K562 (cell line): Measurements from ENCODE around the gene CYP17A1. TPM values are rescaled to one million over a fixed set of nuclear protein-coding genes. Genes with fewer than 3 reads are reported as not detected.

Experiments
- ATAC-seq: fragments of 200-7000 bp; cut with Tn5 transposase; 3 replicates; pipeline ENCODE4 v1.9.1; 2020; ENCODE audit warnings: moderate library complexity
- BruUV-seq: library from RNA; stranded (reverse); fragments of 400-500 nt; replicated peaks from 2 replicates; lab custom pipeline; 2021; lab: Mats Ljungman, UMichigan
- CTCF ChIA-PET: fragments of 300-600 bp; formaldehyde crosslinking; extraction: SDS; loops from one replicate; lab custom pipeline; 2021; ENCODE audit warnings: low intra/inter-chr PET ratio; lab: Yijun Ruan, JAX
- POLR2A ChIA-PET: fragments of 300-600, 350-650 bp; sonication (Branson Sonifier 250); formaldehyde crosslinking; extraction: SDS; loops from one replicate; lab custom pipeline; 2021; ENCODE audit warnings: antibody characterized with exemption, inconsistent platforms; lab: Yijun Ruan, JAX
- DNase-seq, 4 experiments: peaks; one replicate each; pipeline versions ENCODE4 v3.0.0 to v3.0.0-alpha.2; 2011 to 2018; ENCODE audit warnings: low spot score in 3 of 4, mixed read lengths in 3 of 4; ENCODE audit errors: extremely low read depth in 1 of 4
- FAIRE-seq: peaks from 2 replicates; lab custom pipeline; 2011; peaks lifted over from hg19 to GRCh38; lab: Jason Lieb, UNC
- H2AFZ ChIP-seq: 2 replicates; pipeline ENCODE4 v1.6.0; 2011; ENCODE audit warnings: low read depth, low read length, control low read depth, inconsistent platforms
- H3K27ac ChIP-seq: fragments of 200-600 bp; 3 replicates; pipeline ENCODE4 v1.8.0; 2011; ENCODE audit warnings: low read depth, mild to moderate bottlenecking, control low read depth, inconsistent platforms, low read length, moderate library complexity, mixed read lengths; ENCODE audit errors: extremely low read depth
- H3K27me3 ChIP-seq, 2 experiments: fragments of 300-600 bp in 1 of 2; 2 replicates in 1 of 2; 3 replicates in 1 of 2; pipeline versions ENCODE4 v1.6.0 to v1.8.0; 2011; ENCODE audit warnings: inconsistent platforms in 2 of 2, low read length in 2 of 2, mild to moderate bottlenecking in 1 of 2, mixed read lengths in 1 of 2, moderate library complexity in 1 of 2; ENCODE audit not compliant: control insufficient read depth in 2 of 2, insufficient read depth in 2 of 2
- H3K36me3 ChIP-seq: fragments of 300-600 bp; 3 replicates; pipeline ENCODE4 v1.8.0; 2011; ENCODE audit warnings: mild to moderate bottlenecking, low read length, inconsistent platforms; ENCODE audit not compliant: control insufficient read depth, insufficient read depth
- H3K4me1 ChIP-seq, 2 experiments: fragments of 200-600 bp in 1 of 2; replicated peaks in 1 of 2; 2 replicates in 1 of 2; 3 replicates in 1 of 2; pipeline versions ENCODE4 v1.5.1 to v1.8.0; 2011; ENCODE audit warnings: inconsistent platforms in 2 of 2, low read length in 2 of 2, mild to moderate bottlenecking in 1 of 2, mixed read lengths in 1 of 2, moderate library complexity in 1 of 2; ENCODE audit not compliant: control insufficient read depth in 2 of 2, insufficient read depth in 2 of 2
- H3K4me2 ChIP-seq: 2 replicates; pipeline ENCODE4 v1.6.1; 2011; ENCODE audit warnings: low read length, control low read depth, inconsistent platforms, mixed read lengths; ENCODE audit not compliant: insufficient read depth
- H3K4me3 ChIP-seq: fragments of 200-600 bp; sonication (generic), shearing (Covaris generic); 2 replicates; pipeline ENCODE4 v1.5.1; 2016; ENCODE audit warnings: control low read depth, inconsistent platforms
- H3K79me2 ChIP-seq: fragments of 200-600 bp; 3 replicates; pipeline ENCODE4 v1.8.0; 2011; ENCODE audit warnings: low read length, inconsistent platforms; ENCODE audit not compliant: control insufficient read depth, insufficient read depth
- H3K9ac ChIP-seq, 2 experiments: 2 replicates each; pipeline versions ENCODE4 v1.6.0 to v1.6.1; 2011; ENCODE audit warnings: low read depth in 2 of 2, low read length in 2 of 2, control low read depth in 1 of 2, inconsistent platforms in 1 of 2, mild to moderate bottlenecking in 1 of 2, mixed read lengths in 1 of 2; ENCODE audit not compliant: insufficient read depth in 1 of 2
- H3K9me1 ChIP-seq: one replicate; pipeline ENCODE4 v1.6.0; 2011; ENCODE audit warnings: inconsistent platforms, mild to moderate bottlenecking, low read length, moderate library complexity; ENCODE audit not compliant: control insufficient read depth, insufficient read depth
- H3K9me3 ChIP-seq: replicated peaks from 2 replicates; pipeline ENCODE4 v1.5.1; 2011; ENCODE audit warnings: low read depth, low read length, inconsistent platforms; ENCODE audit not compliant: control insufficient read depth, insufficient read depth
- H4K20me1 ChIP-seq: replicated peaks from 2 replicates; pipeline ENCODE4 v1.6.1; 2011; ENCODE audit warnings: low read length, inconsistent platforms, mixed read lengths; ENCODE audit not compliant: control insufficient read depth, insufficient read depth
- CEBPG ChIP-seq, 3 experiments: fragments of 200-800 bp in 1 of 3; sonication (Bioruptor generic) in 1 of 3; sonication (generic) in 1 of 3; formaldehyde crosslinking in 1 of 3; IDR thresholded peaks in 2 of 3; conservative IDR thresholded peaks in 1 of 3; 2 replicates each; pipeline versions ENCODE4 v1.6.1 to v1.8.0; 2016 to 2022; ENCODE audit warnings: missing compliant biosample characterization in 2 of 3, missing genetic modification characterization in 2 of 3, mild to moderate bottlenecking in 1 of 3, missing genetic modification reagents in 1 of 3
- HDAC8 ChIP-seq: fragments of 450-650 bp; IDR thresholded peaks from 2 replicates; pipeline ENCODE4 v1.6.1; 2016; ENCODE audit warnings: mild to moderate bottlenecking, missing genetic modification characterization, moderate library complexity, missing compliant biosample characterization
- MTA2 ChIP-seq: fragments of 450-650 bp; IDR thresholded peaks from 2 replicates; pipeline ENCODE4 v1.6.1; 2016; ENCODE audit warnings: low read depth
- SAFB ChIP-seq: fragments of 200-400 bp; formaldehyde crosslinking; IDR thresholded peaks from 2 replicates; pipeline ENCODE4 v1.6.1; 2017; ENCODE audit warnings: low read depth, low read length, borderline replicate concordance
- TGIF2 ChIP-seq: sonication (generic); formaldehyde crosslinking; IDR thresholded peaks from 2 replicates; pipeline ENCODE4 v1.8.1; 2022; ENCODE audit warnings: mild to moderate bottlenecking, missing genetic modification reagents, moderate library complexity
- TRIM24 ChIP-seq, 2 experiments: fragments of 450-650 bp; IDR thresholded peaks; 2 replicates each; pipeline ENCODE4 v1.6.1; 2016
- ZSCAN32 ChIP-seq: fragments of 450-650 bp; formaldehyde crosslinking; IDR thresholded peaks from 2 replicates; pipeline ENCODE4 v1.4.0; 2020; ENCODE audit warnings: mild to moderate bottlenecking, moderate library complexity
- WGBS: fragments of 100-300 bp; shearing (Covaris generic); methylation state at CpG from one replicate; pipeline ENCODE4 v1.1.6; 2016; ENCODE audit warnings: low coverage, mixed read lengths; ENCODE audit not compliant: insufficient coverage; ENCODE audit errors: missing lambda C conversion rate; 5-methylcytosine and 5-hydroxymethylcytosine counted together
- in situ Hi-C: fragments of 300-500 bp; cut with MboI; formaldehyde crosslinking; loops from 4 replicates; pipeline ENCODE4 v1.15.0; 2018; ENCODE audit warnings: inconsistent platforms, mixed read lengths
- intact Hi-C: fragments of 100-400 bp; cut with micrococcal nuclease; formaldehyde crosslinking; loops from 2 replicates; pipeline ENCODE4 v1.14.2; 2022
- polyA plus RNA-seq, 8 experiments: library from polyadenylated mRNA; depleted of rRNA in 4 of 8; stranded (reverse) in 5 of 8; unstranded in 3 of 8; fragments of >200 nt; fragmentation: Nextera tagmentation in 2 of 8; fragmentation: Illumina TruSeq in 1 of 8; extraction: Ambion mirVana in 2 of 8; extraction: Trizol in 1 of 8; gene quantifications; 2 replicates each; pipeline versions ENCODE4 v1.2.1 to v1.2.3, GENCODE V29; 2011 to 2014; ENCODE audit warnings: inconsistent platforms in 1 of 8, missing spikeins in 1 of 8
- total RNA-seq, 7 experiments: library from RNA; depleted of rRNA in 6 of 7; stranded (reverse); fragments of >200 nt in 6 of 7; fragmentation: Illumina TruSeq in 2 of 7; extraction: Trizol in 2 of 7; gene quantifications; 2 replicates each; pipeline versions ENCODE4 v1.2.1 to v1.2.3, GENCODE V29; 2011 to 2021; ENCODE audit warnings: low replicate concordance in 1 of 7
- TF ChIP-seq, protein P1 (sequence below): fragments of 450-650 bp; formaldehyde crosslinking; IDR thresholded peaks from 2 replicates; pipeline ENCODE4 v1.4.0; 2020; ENCODE audit warnings: mild to moderate bottlenecking, moderate library complexity
- TF ChIP-seq, protein P2 (sequence below): sonication (generic); formaldehyde crosslinking; IDR thresholded peaks from 2 replicates; pipeline ENCODE4 v1.8.0; 2022; ENCODE audit warnings: mild to moderate bottlenecking, missing genetic modification reagents, borderline replicate concordance
- TF ChIP-seq, protein P3 (sequence below): fragments of 200-800 bp; sonication (Bioruptor generic); IDR thresholded peaks from 2 replicates; pipeline ENCODE4 v1.6.1; 2017; ENCODE audit warnings: missing genetic modification characterization, missing compliant biosample characterization
- TF ChIP-seq, protein P4 (sequence below): fragments of 150-350 bp; IDR thresholded peaks from 2 replicates; pipeline ENCODE4 v1.6.1; 2014; ENCODE audit warnings: low read depth, mild to moderate bottlenecking, low read length, borderline replicate concordance

The CYP17A1 gene
- total and polyA plus RNA-seq, 9 of the 15 experiments (the other 6 are each of a cell fraction or from before 2014, with no cell fraction given), result 2.3 TPM; not detected in 8

DNA sequence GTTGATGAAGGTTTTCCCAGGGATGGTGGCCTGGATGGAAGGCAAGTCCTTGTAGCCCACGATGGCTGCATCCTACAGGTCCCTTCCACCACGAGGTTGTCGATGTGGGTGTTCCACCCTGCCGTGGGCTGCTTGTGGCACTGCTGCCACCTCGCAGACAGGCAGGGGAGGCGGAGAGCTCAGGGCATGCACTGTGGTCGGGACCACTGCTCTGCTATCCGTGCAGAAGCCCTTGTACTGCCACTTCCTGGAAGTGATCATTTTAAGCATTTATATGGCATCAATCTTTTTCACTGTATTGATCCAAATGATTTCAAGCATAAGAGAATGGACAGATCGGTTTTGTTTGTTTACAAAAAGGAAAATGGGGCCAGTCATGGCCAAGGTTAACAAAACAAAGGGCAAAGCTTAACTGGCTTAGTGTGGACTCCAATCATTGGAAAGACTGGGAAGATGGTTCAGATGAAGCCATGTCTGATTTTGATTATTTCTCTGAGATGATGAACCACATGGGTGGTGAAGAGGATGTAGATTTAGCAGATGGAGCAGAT, 8.2 kb upstream of the CYP17A1 start:
- ATAC-seq, result no peak
- Histone ChIP-seq H3K9me3 (no peaks in the 10 kb centered on the region), H4K20me1 (no peaks in the 10 kb centered on the region), H3K36me3 (no peaks in the 10 kb centered on the region), H3K4me3 (no peak overlapping the region), H3K27me3 (no peaks in the 10 kb centered on the region), H3K9ac (no peak overlapping the region), H3K4me2 (no peak overlapping the region), H3K9me1 (no peaks in the 10 kb centered on the region), H3K4me1 (no peaks in the 10 kb centered on the region; a peak in 1 of 5 replicates), H3K27ac (no peak overlapping the region), H2AFZ (no peak overlapping the region), H3K79me2 (no peaks in the 10 kb centered on the region)
- no peak for FAIRE-seq
- DNase-seq, result no peak
- 12% methylated on average over 9 of the region's 9 CpGs for WGBS
- in situ Hi-C loops, result no loop called here
- intact Hi-C loops, result no loop called here
- TF ChIP-seq, protein P1, sequence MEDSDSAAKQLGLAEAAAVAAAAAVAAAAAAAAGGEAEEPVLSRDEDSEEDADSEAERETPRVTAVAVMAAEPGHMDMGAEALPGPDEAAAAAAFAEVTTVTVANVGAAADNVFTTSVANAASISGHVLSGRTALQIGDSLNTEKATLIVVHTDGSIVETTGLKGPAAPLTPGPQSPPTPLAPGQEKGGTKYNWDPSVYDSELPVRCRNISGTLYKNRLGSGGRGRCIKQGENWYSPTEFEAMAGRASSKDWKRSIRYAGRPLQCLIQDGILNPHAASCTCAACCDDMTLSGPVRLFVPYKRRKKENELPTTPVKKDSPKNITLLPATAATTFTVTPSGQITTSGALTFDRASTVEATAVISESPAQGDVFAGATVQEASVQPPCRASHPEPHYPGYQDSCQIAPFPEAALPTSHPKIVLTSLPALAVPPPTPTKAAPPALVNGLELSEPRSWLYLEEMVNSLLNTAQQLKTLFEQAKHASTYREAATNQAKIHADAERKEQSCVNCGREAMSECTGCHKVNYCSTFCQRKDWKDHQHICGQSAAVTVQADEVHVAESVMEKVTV (CRISPR knock-in tag), result no peak
- TF ChIP-seq SAFB (no peak), TRIM24 (IDR thresholded peaks at IDR 0.05) (no peak), TGIF2 (CRISPR knock-in tag) (no peak), MTA2 (no peak), HDAC8 (tag) (no peak), ZSCAN32 (CRISPR knock-in tag) (no peak), CEBPG (CRISPR knock-in tag; IDR thresholded peaks at IDR 0.05) (no peak), CEBPG (tag; conservative IDR thresholded peaks at IDR 0.05 in 1 of 2, IDR thresholded peaks at IDR 0.05 in 1 of 2) (no peak)
- TF ChIP-seq, protein P2, sequence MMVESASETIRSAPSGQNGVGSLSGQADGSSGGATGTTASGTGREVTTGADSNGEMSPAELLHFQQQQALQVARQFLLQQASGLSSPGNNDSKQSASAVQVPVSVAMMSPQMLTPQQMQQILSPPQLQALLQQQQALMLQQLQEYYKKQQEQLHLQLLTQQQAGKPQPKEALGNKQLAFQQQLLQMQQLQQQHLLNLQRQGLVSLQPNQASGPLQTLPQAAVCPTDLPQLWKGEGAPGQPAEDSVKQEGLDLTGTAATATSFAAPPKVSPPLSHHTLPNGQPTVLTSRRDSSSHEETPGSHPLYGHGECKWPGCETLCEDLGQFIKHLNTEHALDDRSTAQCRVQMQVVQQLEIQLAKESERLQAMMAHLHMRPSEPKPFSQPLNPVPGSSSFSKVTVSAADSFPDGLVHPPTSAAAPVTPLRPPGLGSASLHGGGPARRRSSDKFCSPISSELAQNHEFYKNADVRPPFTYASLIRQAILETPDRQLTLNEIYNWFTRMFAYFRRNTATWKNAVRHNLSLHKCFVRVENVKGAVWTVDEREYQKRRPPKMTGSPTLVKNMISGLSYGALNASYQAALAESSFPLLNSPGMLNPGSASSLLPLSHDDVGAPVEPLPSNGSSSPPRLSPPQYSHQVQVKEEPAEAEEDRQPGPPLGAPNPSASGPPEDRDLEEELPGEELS, result no peak
- TF ChIP-seq, protein P3, sequence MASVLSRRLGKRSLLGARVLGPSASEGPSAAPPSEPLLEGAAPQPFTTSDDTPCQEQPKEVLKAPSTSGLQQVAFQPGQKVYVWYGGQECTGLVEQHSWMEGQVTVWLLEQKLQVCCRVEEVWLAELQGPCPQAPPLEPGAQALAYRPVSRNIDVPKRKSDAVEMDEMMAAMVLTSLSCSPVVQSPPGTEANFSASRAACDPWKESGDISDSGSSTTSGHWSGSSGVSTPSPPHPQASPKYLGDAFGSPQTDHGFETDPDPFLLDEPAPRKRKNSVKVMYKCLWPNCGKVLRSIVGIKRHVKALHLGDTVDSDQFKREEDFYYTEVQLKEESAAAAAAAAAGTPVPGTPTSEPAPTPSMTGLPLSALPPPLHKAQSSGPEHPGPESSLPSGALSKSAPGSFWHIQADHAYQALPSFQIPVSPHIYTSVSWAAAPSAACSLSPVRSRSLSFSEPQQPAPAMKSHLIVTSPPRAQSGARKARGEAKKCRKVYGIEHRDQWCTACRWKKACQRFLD, result no peak
- TF ChIP-seq, protein P4, sequence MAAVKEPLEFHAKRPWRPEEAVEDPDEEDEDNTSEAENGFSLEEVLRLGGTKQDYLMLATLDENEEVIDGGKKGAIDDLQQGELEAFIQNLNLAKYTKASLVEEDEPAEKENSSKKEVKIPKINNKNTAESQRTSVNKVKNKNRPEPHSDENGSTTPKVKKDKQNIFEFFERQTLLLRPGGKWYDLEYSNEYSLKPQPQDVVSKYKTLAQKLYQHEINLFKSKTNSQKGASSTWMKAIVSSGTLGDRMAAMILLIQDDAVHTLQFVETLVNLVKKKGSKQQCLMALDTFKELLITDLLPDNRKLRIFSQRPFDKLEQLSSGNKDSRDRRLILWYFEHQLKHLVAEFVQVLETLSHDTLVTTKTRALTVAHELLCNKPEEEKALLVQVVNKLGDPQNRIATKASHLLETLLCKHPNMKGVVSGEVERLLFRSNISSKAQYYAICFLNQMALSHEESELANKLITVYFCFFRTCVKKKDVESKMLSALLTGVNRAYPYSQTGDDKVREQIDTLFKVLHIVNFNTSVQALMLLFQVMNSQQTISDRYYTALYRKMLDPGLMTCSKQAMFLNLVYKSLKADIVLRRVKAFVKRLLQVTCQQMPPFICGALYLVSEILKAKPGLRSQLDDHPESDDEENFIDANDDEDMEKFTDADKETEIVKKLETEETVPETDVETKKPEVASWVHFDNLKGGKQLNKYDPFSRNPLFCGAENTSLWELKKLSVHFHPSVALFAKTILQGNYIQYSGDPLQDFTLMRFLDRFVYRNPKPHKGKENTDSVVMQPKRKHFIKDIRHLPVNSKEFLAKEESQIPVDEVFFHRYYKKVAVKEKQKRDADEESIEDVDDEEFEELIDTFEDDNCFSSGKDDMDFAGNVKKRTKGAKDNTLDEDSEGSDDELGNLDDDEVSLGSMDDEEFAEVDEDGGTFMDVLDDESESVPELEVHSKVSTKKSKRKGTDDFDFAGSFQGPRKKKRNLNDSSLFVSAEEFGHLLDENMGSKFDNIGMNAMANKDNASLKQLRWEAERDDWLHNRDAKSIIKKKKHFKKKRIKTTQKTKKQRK, result no peak
- ChIA-PET CTCF (interaction anchor here (0.6 kb wide), 1 partner anchor 62 kb away, joined by 3 read pairs; no protein-coding TSS in a partner anchor), POLR2A (no interaction called here)
- BruUV-seq, result no TSS peak
